CD14-positive monocyte (primary cell): ENCODE results near the gene ULK2. TPM values are rescaled to one million over a fixed set of nuclear protein-coding genes. Genes with fewer than 3 reads are reported as not detected.
A peak's percentile ranks its signal among the peaks of the same experiment; 100 is the strongest.
"Not testable (repeated sequence)": the region's sequence is repeated elsewhere in the genome, so short reads cannot be mapped to it uniquely, and the experiment has no call there.

Experiments used
- DNase-seq, 3 donors: peaks; one replicate each; pipeline ENCODE4 v3.0.0-alpha.2; 2011 to 2022
- H2AFZ ChIP-seq: 2 replicates; pipeline ENCODE4 v1.6.0; 2012; ENCODE audit warnings: mild to moderate bottlenecking, low read depth, low read length, inconsistent platforms; ENCODE audit not compliant: insufficient read depth, poor library complexity, severe bottlenecking
- H3K27ac ChIP-seq, 2 donors: 1 replicate in 1 of 2; 2 replicates in 1 of 2; pipeline ENCODE4 v1.5.1; 2012 to 2013; ENCODE audit warnings: low read length in 2 of 2, control low read depth in 1 of 2, inconsistent platforms in 1 of 2, low read depth in 1 of 2, mild to moderate bottlenecking in 1 of 2
- H3K27me3 ChIP-seq, 2 donors: one replicate each; pipeline versions ENCODE4 v1.6.0 to v1.6.1; 2011 to 2013; ENCODE audit warnings: low read length in 2 of 2; ENCODE audit not compliant: control insufficient read depth in 2 of 2, insufficient read depth in 2 of 2
- H3K36me3 ChIP-seq, 2 donors: replicated peaks in 1 of 2; 1 replicate in 1 of 2; 2 replicates in 1 of 2; pipeline versions ENCODE4 v1.5.1 to v1.6.1; 2012 to 2013; ENCODE audit warnings: low read length in 2 of 2, control low read depth in 1 of 2, inconsistent platforms in 1 of 2, mild to moderate bottlenecking in 1 of 2; ENCODE audit not compliant: insufficient read depth in 2 of 2, control insufficient read depth in 1 of 2
- H3K4me1 ChIP-seq, 2 donors: 1 replicate in 1 of 2; 2 replicates in 1 of 2; pipeline versions ENCODE4 v1.5.1 to v1.6.1; 2012 to 2013; ENCODE audit warnings: low read length in 2 of 2, control low read depth in 1 of 2, inconsistent platforms in 1 of 2, mild to moderate bottlenecking in 1 of 2, moderate library complexity in 1 of 2; ENCODE audit not compliant: insufficient read depth in 2 of 2, control insufficient read depth in 1 of 2
- H3K4me2 ChIP-seq: replicated peaks from 2 replicates; pipeline ENCODE3; 2012; ENCODE audit warnings: low read length, moderate library complexity, mild to moderate bottlenecking; ENCODE audit not compliant: poor library complexity, severe bottlenecking; ENCODE audit errors: extremely low read depth
- H3K4me3 ChIP-seq, 3 experiments: fragments of 200-600 bp in 1 of 3; sonication (generic) in 1 of 3; replicated peaks in 1 of 3; 1 replicate in 2 of 3; 2 replicates in 1 of 3; pipeline ENCODE4 v1.5.1; 2011 to 2013; ENCODE audit warnings: low read length in 3 of 3, mild to moderate bottlenecking in 3 of 3, control low read depth in 2 of 3, low read depth in 2 of 3, inconsistent platforms in 1 of 3, moderate library complexity in 1 of 3
- H3K79me2 ChIP-seq: 2 replicates; pipeline ENCODE4 v1.6.0; 2012; ENCODE audit warnings: mild to moderate bottlenecking, control low read depth, inconsistent platforms, low read length, moderate library complexity; ENCODE audit not compliant: insufficient read depth
- H3K9ac ChIP-seq: 2 replicates; pipeline ENCODE4 v1.6.0; 2017; ENCODE audit warnings: low read length, mild to moderate bottlenecking; ENCODE audit not compliant: insufficient read depth, poor library complexity, severe bottlenecking
- H3K9me3 ChIP-seq, 2 donors: replicated peaks in 1 of 2; 1 replicate in 1 of 2; 2 replicates in 1 of 2; pipeline versions ENCODE4 v1.5.1 to v1.6.1; 2012 to 2013; ENCODE audit warnings: low read length in 2 of 2, control low read depth in 1 of 2; ENCODE audit not compliant: control insufficient read depth in 1 of 2, insufficient read depth in 1 of 2
- H4K20me1 ChIP-seq: 2 replicates; pipeline ENCODE4 v1.6.0; 2012; ENCODE audit warnings: mild to moderate bottlenecking, low read length, control low read depth, moderate library complexity; ENCODE audit not compliant: insufficient read depth
- H3K27ac Mint-ChIP-seq, 7 donors: one replicate each; pipeline ENCODE4 v1.8.0; 2020; ENCODE audit warnings: mild to moderate bottlenecking in 7 of 7, mixed read lengths in 7 of 7, moderate library complexity in 6 of 7, inconsistent platforms in 2 of 7
- H3K27me3 Mint-ChIP-seq, 3 donors: one replicate each; pipeline ENCODE4 v1.8.0; 2021 to 2022; ENCODE audit warnings: low read depth in 3 of 3, mild to moderate bottlenecking in 3 of 3, mixed read lengths in 3 of 3, moderate library complexity in 3 of 3, inconsistent platforms in 1 of 3
- H3K36me3 Mint-ChIP-seq, 2 donors: one replicate each; pipeline ENCODE4 v1.8.0; 2020; ENCODE audit warnings: mixed read lengths in 2 of 2, inconsistent platforms in 1 of 2, mild to moderate bottlenecking in 1 of 2
- H3K4me1 Mint-ChIP-seq: one replicate; pipeline ENCODE4 v1.8.0; 2020; ENCODE audit warnings: mild to moderate bottlenecking, mixed read lengths
- H3K4me3 Mint-ChIP-seq, 2 donors: one replicate each; pipeline ENCODE4 v1.8.0; 2020; ENCODE audit warnings: mild to moderate bottlenecking in 2 of 2, mixed read lengths in 2 of 2, moderate library complexity in 1 of 2
- H3K9me3 Mint-ChIP-seq, 7 donors: one replicate each; pipeline ENCODE4 v1.8.0; 2020 to 2022; ENCODE audit warnings: mixed read lengths in 7 of 7, mild to moderate bottlenecking in 6 of 7, moderate library complexity in 6 of 7, inconsistent platforms in 2 of 7
- WGBS: methylation state at CpG from one replicate; pipeline ENCODE4 v1.1.5; 2013; ENCODE audit warnings: missing lambda C conversion rate; ENCODE audit not compliant: insufficient coverage; 5-methylcytosine and 5-hydroxymethylcytosine counted together
- intact Hi-C, 2 donors: fragments of 100-400 bp; cut with micrococcal nuclease; formaldehyde crosslinking; loops; one replicate each; pipeline versions ENCODE4 v1.15.0 to v1.15.1; 2023
- polyA plus RNA-seq, 3 donors: library from polyadenylated mRNA; depleted of rRNA in 1 of 3; unstranded in 2 of 3; stranded (reverse) in 1 of 3; fragments of 300-500 nt in 2 of 3; fragments of >200 nt in 1 of 3; fragmentation: Illumina TruSeq in 2 of 3; gene quantifications; 1 replicate in 2 of 3; 2 replicates in 1 of 3; pipeline ENCODE4 v1.2.3, GENCODE V29; 2012 to 2021
- TF ChIP-seq, protein P1 (sequence below): fragments of 200-600 bp; IDR thresholded peaks from one replicate; pipeline ENCODE4 v1.8.0; 2022; ENCODE audit warnings: antibody characterized with exemption, mild to moderate bottlenecking

Gene ULK2
- polyA plus RNA-seq, 3 donors = 8.5 to 27.2 (median 12.3) TPM

DNA sequence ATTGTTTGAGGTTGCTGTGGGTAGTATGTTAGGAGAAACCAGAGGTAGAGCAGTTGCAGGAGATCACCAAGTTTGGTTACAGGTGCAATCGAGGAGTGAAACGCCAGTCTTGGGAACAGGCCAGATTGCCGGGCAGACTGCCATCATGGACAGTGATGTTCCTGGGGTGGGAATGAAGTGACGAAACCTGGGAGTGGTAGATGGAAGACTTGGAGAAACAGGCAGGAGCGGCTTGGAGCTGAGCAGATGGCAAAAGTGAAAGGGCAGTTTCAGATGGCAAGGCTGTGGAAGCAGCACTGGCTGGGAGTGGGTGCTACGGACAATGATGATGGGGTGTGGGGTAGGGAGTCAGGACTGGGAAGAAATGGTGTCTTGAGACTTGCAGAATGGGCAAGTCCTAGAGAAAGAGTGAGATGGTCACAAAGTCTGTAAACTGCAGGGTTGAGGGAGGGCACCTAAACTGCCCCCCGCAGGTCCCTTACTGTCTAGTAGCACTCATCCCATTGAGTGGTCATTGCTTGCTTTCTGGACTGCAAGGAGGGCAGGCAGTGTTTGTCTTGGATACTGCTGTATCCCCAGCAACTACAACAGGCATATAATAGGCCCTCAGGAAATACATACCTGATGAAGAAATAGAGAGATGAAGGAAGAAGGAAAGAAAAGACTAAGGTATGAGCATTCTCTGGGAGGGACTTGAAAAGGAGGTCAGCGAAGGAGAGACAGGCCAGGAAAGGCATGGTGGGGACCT, 29.5 kb upstream of the ULK2 start:
- no peak for DNase-seq
- no peak overlapping the region for H3K27ac ChIP-seq
- peaks cover 14% of the 10 kb centered on the region for H3K4me1 Mint-ChIP-seq
- H3K4me3 ChIP-seq = no peak overlapping the region
- peak overlapping the region in 4 of 7 donors; percentile 3 to 43 (median 30) for H3K27ac Mint-ChIP-seq
- H3K27me3 Mint-ChIP-seq = no peaks in the 10 kb centered on the region
- H3K4me2 ChIP-seq = no peak overlapping the region
- TF ChIP-seq, protein P1, sequence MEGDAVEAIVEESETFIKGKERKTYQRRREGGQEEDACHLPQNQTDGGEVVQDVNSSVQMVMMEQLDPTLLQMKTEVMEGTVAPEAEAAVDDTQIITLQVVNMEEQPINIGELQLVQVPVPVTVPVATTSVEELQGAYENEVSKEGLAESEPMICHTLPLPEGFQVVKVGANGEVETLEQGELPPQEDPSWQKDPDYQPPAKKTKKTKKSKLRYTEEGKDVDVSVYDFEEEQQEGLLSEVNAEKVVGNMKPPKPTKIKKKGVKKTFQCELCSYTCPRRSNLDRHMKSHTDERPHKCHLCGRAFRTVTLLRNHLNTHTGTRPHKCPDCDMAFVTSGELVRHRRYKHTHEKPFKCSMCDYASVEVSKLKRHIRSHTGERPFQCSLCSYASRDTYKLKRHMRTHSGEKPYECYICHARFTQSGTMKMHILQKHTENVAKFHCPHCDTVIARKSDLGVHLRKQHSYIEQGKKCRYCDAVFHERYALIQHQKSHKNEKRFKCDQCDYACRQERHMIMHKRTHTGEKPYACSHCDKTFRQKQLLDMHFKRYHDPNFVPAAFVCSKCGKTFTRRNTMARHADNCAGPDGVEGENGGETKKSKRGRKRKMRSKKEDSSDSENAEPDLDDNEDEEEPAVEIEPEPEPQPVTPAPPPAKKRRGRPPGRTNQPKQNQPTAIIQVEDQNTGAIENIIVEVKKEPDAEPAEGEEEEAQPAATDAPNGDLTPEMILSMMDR = no peak
- H3K4me1 ChIP-seq = peaks cover 3 to 7% of the 10 kb centered on the region in 2 donors
- peaks cover 17 to 30% of the 10 kb centered on the region in 2 donors for H3K36me3 Mint-ChIP-seq
- no peaks in the 10 kb centered on the region for H3K27me3 ChIP-seq
- H3K9me3 Mint-ChIP-seq = no peaks in the 10 kb centered on the region
- peaks cover 15 to 31% of the 10 kb centered on the region in 2 donors for H3K36me3 ChIP-seq
- intact Hi-C loops = no loop called here
- H4K20me1 ChIP-seq = peaks cover 9% of the 10 kb centered on the region
- H2AFZ ChIP-seq = no peak overlapping the region
- H3K9ac ChIP-seq = no peak overlapping the region
- no peaks in the 10 kb centered on the region for H3K79me2 ChIP-seq
- no peaks in the 10 kb centered on the region for H3K9me3 ChIP-seq
- 91% methylated on average over 8 of the region's 8 CpGs for whole genome bisulfite sequencing
- H3K4me3 Mint-ChIP-seq = no peak overlapping the region

DNA sequence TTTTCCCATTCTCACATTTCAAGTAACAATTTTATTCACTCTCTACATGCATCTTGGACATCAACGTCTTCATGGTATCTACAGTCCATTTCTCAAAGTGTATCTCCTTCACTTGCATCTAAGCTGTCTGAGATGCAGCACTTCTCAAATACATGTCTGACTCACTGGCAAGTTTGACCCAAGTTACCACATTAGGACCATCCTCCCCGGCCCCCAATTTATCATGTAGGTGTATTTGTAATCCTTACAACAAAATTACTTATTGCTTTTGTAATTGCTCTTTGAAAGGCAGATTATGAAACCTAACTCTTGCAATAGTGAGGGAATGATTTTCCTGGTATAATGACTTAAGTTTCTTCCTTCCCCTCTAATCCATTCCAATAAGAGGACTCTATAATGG, 28.9 kb upstream of the ULK2 start:
- TF ChIP-seq, protein P1 = no peak
- H3K9ac ChIP-seq = no peak overlapping the region
- no peaks in the 10 kb centered on the region for H3K79me2 ChIP-seq
- no peak overlapping the region for H2AFZ ChIP-seq
- intact Hi-C loops = no loop called here
- no peaks in the 10 kb centered on the region for H3K27me3 ChIP-seq
- Mint-ChIP-seq H3K27me3 (no peaks in the 10 kb centered on the region), H3K4me3 (no peak overlapping the region), H3K4me1 (peaks cover 14% of the 10 kb centered on the region), H3K36me3 (peaks cover 15 to 24% of the 10 kb centered on the region in 2 donors), H3K27ac (peak overlapping the region in 1 of 7 donors; percentile 9), H3K9me3 (no peaks in the 10 kb centered on the region)
- peaks cover 3 to 7% of the 10 kb centered on the region in 2 donors for H3K4me1 ChIP-seq
- H4K20me1 ChIP-seq = peaks cover 9% of the 10 kb centered on the region
- no peak overlapping the region for H3K27ac ChIP-seq
- 82% methylated on average over 1 of the region's 2 CpGs for WGBS
- no peak overlapping the region for H3K4me3 ChIP-seq
- H3K9me3 ChIP-seq = no peaks in the 10 kb centered on the region
- peaks cover 12 to 26% of the 10 kb centered on the region in 2 donors for H3K36me3 ChIP-seq
- H3K4me2 ChIP-seq = no peak overlapping the region
- DNase-seq = no peak

DNA sequence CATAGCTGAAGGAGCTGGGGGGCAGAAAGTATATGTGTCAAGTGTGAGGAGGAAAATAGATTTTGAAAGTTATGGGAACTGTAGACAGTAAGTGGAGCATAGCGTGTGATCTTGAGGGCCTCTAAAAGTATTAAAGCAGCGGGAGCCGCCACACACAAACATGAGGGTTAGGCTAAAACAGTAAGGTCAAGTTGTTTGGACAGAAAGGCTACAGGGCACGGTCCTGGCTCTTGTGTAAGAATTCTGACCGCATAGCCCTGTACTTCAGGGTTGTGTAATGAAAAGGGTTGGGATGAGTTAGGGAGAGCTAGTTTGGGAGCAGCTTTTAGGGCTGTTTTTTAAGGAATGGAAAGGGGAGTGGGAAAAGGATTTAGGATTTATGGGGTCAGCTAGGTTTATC, 22.8 kb upstream of the ULK2 start:
- H2AFZ ChIP-seq, intact Hi-C loops, H3K27ac Mint-ChIP-seq, DNase-seq, H3K27me3 ChIP-seq, H3K4me3 Mint-ChIP-seq, H3K36me3 ChIP-seq, H3K4me3 ChIP-seq, H3K9ac ChIP-seq, H4K20me1 ChIP-seq, H3K9me3 Mint-ChIP-seq, H3K4me1 ChIP-seq, H3K79me2 ChIP-seq, H3K27ac ChIP-seq, H3K36me3 Mint-ChIP-seq, H3K4me2 ChIP-seq, H3K27me3 Mint-ChIP-seq, H3K9me3 ChIP-seq, H3K4me1 Mint-ChIP-seq: not testable (repeated sequence)
- 77% methylated on average over 5 of the region's 5 CpGs for WGBS
